Retinal pigment epithelial cell (primary cell): Measurements from ENCODE around the gene KRTAP4-16.
"Not testable (repeated sequence)": the region's sequence is repeated elsewhere in the genome, so short reads cannot be mapped to it uniquely, and the experiment has no call there.

Experiments
- DNase-seq: peaks from one replicate; pipeline ENCODE4 v3.0.0-alpha.2; 2010; ENCODE audit warnings: low read depth
- H3K4me3 ChIP-seq: 2 replicates; pipeline ENCODE4 v1.5.1; 2011; ENCODE audit warnings: mild to moderate bottlenecking, low read length, control low read depth, moderate library complexity
- TF ChIP-seq, protein P1 (sequence below): conservative IDR thresholded peaks from 2 replicates; pipeline ENCODE4 v1.5.1; 2011; ENCODE audit warnings: low read depth, low read length, control low read depth, inconsistent platforms

KRTAP4-16 gene

DNA sequence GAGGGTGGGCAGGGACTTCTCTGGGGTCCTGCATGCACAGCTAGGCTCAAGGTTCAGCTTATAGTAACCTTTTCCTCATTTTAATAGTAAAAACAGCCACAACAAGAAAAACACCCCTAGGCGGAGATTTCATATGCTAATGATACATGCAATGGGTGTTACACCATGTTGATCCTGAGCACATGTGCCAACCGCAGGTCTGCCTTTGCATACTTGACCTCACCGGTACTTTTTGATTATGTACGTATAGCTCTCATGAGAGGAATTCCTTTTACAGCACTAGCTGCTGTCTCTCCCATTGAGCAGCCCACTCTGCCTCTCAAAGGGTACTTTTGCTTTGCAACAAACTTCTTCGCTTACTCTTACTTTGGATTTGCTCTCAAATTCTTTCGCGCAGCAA lies 6.0 kb downstream of the KRTAP4-16 start:
- no peak for DNase-seq
- H3K4me3 ChIP-seq = no peak overlapping the region
- TF ChIP-seq, protein P1, sequence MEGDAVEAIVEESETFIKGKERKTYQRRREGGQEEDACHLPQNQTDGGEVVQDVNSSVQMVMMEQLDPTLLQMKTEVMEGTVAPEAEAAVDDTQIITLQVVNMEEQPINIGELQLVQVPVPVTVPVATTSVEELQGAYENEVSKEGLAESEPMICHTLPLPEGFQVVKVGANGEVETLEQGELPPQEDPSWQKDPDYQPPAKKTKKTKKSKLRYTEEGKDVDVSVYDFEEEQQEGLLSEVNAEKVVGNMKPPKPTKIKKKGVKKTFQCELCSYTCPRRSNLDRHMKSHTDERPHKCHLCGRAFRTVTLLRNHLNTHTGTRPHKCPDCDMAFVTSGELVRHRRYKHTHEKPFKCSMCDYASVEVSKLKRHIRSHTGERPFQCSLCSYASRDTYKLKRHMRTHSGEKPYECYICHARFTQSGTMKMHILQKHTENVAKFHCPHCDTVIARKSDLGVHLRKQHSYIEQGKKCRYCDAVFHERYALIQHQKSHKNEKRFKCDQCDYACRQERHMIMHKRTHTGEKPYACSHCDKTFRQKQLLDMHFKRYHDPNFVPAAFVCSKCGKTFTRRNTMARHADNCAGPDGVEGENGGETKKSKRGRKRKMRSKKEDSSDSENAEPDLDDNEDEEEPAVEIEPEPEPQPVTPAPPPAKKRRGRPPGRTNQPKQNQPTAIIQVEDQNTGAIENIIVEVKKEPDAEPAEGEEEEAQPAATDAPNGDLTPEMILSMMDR = no peak

DNA sequence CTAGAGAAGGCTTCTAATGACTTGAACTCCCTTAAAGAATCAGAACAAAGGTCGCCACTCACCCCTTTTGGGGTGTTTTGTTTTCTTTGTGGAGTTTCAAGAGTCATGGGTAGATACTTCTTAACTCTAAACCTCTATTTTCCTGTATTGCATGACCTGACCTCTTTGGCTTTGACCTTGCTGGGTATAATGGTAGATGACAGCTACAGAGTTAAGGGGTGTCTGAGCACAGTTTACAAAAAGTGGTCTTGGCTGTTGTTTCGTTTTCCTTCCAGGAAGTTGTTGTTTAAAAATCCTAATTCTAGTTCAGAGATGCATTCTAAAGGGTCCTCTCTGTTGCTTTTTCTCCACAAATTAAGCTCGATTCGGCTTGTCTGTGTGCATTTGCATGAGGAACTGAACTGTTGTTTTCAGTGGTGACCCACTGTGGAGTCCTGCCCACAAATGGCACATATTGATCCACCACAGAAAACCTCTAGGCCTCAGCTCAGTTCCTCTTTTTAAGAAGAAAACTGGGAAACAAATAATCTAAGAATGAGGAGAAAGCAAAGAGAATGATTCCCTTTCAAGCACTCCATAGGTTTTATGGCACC lies 13.2 kb downstream of the KRTAP4-16 start:
- not testable (repeated sequence) for DNase-seq

DNA sequence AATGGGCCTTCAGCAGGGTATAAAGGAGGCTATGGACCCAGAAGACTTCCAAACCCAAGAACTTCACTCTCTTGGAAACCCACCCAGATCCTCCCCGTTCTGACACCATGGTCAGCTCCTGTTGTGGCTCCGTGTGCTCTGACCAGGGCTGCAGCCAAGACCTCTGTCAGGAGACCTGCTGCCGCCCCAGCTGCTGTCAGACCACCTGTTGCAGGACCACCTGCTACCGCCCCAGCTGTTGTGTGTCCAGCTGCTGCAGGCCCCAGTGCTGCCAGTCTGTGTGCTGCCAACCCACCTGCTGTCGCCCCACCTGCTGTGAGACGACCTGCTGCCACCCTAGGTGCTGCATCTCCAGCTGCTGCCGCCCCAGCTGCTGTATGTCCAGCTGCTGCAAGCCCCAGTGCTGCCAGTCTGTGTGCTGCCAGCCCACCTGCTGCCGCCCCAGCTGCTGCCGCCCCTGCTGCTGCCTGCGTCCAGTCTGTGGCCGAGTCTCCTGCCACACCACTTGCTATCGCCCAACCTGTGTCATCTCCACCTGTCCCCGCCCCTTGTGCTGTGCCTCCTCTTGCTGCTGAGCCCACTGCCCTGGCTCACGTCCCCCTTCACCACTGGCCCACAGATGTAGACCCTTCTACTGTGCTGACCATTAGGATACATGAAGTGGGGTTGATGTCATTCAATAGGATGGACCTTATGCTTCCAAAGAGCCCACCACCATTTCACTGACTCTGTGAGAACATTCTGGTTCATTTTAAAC lies 17.7 kb downstream of the KRTAP4-16 start, which contains the start of gene KRTAP4-7:
TSS of gene KRTAP4-7 (plus strand) at position 51 of the 757 bp plus-strand sequence. CDS start at position 108, 57 bp downstream.
- not testable (repeated sequence) for H3K4me3 ChIP-seq, DNase-seq

More for the DNA sequence above, 13.2 kb downstream of the KRTAP4-16 start:
- H3K4me3 ChIP-seq = not testable (repeated sequence)

DNA sequence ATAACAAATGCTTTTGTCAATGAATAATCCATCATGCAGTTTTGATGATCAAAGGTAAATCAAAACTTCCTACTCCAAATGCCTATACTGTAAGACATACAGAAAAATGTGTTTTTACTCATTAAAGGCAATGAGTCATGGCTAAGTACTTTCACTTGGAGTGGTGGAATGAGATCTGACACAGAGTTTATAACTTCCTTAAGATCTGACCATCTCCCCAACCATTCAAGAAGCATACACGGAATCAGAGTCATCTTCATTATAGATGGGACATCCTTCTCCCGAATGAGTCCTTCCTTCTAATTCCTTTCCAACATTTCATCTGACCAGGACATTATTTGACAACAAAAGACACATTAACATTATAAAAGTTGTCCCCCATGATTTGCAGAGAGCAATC lies 18.6 kb downstream of the KRTAP4-16 start:
- not testable (repeated sequence) for H3K4me3 ChIP-seq, DNase-seq

DNA sequence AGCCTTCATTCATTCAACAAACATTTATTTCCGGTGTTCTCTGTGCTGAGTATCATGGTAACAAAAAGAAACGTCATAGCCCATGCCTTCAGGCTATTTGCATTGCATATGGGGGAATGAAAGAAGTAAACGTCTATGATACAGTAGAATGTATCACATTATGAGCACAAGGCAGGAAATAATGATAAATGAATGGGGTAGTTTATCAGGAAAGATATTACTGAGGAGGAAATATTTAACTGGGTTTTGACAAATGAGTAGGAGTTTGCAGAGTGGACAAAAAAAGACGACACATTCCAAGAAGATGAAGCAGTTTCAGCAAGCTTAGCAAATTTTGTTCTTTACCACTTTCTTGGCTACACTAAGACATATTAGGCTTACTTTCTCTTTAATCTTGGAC lies 19.4 kb downstream of the KRTAP4-16 start:
- no peak overlapping the region for H3K4me3 ChIP-seq
- TF ChIP-seq, protein P1 = no peak
- no peak for DNase-seq

DNA sequence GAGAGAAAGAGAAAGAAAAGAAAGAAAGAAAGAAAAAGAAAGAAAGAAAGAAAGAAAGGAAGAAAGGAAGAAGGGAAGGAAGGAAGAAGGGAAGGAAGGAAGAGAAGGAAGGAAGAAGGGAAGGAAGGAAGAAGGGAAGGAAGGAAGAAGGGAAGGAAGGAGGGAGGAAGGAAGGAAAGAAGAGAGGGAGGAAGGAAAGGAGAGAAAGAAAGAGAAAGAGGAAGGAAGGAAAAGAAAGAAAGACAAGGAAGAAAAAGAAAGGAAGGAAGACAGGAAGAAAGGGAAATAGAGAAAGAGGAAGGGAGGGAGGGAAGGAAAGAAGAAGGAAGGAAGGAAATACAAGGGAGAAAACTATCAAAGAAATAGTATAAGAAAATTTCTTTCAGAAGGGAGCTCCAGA lies 25.2 kb downstream of the KRTAP4-16 start:
- H3K4me3 ChIP-seq = no peak overlapping the region
- DNase-seq = no peak
- TF ChIP-seq, protein P1 = no peak

DNA sequence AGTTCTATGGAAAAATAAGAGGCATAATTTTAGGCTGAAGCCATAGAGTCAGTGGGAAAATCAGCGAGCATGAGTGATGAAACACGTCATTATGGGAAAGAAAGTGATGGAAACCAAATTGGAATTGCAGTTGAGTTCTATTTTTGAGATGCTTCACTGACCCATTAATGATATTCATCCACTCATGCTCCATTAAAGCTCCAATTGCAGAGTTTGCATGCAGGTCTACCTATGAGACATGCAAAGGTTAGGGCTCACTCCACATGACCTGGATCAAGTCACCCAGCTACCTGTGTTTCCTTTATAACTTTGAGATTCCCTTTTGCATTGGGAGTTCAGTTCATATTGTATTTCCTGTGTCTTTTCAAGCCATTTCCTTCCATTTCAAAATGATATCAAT lies 28.3 kb downstream of the KRTAP4-16 start:
- DNase-seq = no peak
- TF ChIP-seq, protein P1 = no peak
- H3K4me3 ChIP-seq = no peak overlapping the region

DNA sequence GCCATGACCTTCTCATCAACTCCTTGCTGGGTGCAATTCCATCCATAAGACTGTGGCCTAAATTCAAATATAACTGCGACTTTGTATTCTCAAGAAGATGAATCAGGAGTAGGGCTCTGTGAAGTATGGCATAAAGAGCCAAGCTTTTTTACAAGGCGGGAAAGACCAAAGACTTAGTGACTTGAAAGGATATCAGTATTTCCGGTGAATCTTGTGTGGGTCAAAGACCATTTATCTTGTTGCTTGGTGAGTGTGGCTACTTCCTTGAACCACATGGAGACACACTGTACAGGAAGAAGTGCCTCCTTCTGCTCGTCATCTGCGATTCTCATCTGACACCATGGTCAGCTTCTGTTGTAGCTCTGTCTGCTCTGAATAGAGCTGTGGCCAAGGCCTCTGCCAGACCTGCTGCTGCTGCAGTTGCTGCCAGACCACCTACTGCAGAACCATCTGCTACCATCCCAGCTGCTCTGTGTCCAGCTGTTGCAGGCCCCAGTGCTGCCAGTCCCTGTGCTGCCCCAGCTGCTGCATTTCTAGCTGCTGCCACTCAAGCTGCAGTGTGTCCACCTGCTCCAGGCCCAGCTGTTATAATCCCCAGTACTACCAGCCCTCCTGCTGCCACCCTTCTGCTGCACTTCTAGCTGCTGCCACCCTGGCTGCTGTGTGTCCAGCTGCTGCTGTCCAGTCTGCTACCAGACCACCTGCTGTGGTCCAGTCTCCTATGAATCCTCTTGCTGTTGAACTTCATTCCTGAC lies 30.2 kb downstream of the KRTAP4-16 start:
- no peak overlapping the region for H3K4me3 ChIP-seq
- TF ChIP-seq, protein P1 = no peak
- DNase-seq = no peak
